Common myeloid progenitor, CD34-positive (primary cell): Measurements from ENCODE around the gene TMTC1.

Experiments used
- CTCF ChIA-PET: fragments of 350-600 bp; sonication (Branson Sonifier 250); formaldehyde crosslinking; loops from one replicate; lab custom pipeline; 2021; ENCODE audit warnings: antibody characterized with exemption; lab: Charles Lee
- POLR2A ChIA-PET: fragments of 350-600 bp; sonication (Branson Sonifier 250); formaldehyde crosslinking; loops from one replicate; lab custom pipeline; 2021; ENCODE audit warnings: antibody characterized with exemption; lab: Charles Lee
- DNase-seq, 3 donors: peaks; one replicate each; pipeline versions ENCODE4 v3.0.0 to v3.0.0-alpha.2; 2013
- H3K27ac ChIP-seq, 2 experiments: 1 replicate in 1 of 2; 2 replicates in 1 of 2; pipeline ENCODE4 v1.7.0; 2013; ENCODE audit warnings: inconsistent platforms in 2 of 2, low read length in 2 of 2, mild to moderate bottlenecking in 2 of 2, low read depth in 1 of 2, moderate library complexity in 1 of 2; ENCODE audit not compliant: severe bottlenecking in 2 of 2, insufficient read depth in 1 of 2, poor library complexity in 1 of 2
- H3K27me3 ChIP-seq, 5 experiments: replicated peaks in 2 of 5; 1 replicate in 3 of 5; 2 replicates in 2 of 5; pipeline versions ENCODE4 v1.6.1 to v1.7.0; 2013; ENCODE audit warnings: low read length in 4 of 5, mild to moderate bottlenecking in 2 of 5, moderate library complexity in 2 of 5, inconsistent platforms in 1 of 5; ENCODE audit not compliant: insufficient read depth in 5 of 5, control insufficient read depth in 4 of 5
- H3K36me3 ChIP-seq, 4 experiments: 1 replicate in 2 of 4; 2 replicates in 2 of 4; pipeline versions ENCODE4 v1.6.1 to v1.7.0; 2013; ENCODE audit warnings: low read length in 3 of 4, control low read depth in 1 of 4, mild to moderate bottlenecking in 1 of 4; ENCODE audit not compliant: control insufficient read depth in 4 of 4, insufficient read depth in 4 of 4
- H3K4me1 ChIP-seq, 4 experiments: 1 replicate in 3 of 4; 2 replicates in 1 of 4; pipeline versions ENCODE4 v1.6.1 to v1.7.1; 2013; ENCODE audit warnings: low read length in 3 of 4, mild to moderate bottlenecking in 3 of 4, control low read depth in 1 of 4, inconsistent platforms in 1 of 4, moderate library complexity in 1 of 4; ENCODE audit not compliant: control insufficient read depth in 4 of 4, insufficient read depth in 4 of 4; ENCODE audit errors: control extremely low read depth in 1 of 4
- H3K4me3 ChIP-seq, 7 experiments: 1 replicate in 4 of 7; 2 replicates in 3 of 7; pipeline versions ENCODE4 v1.5.1 to v1.7.0; 2013; ENCODE audit warnings: mild to moderate bottlenecking in 7 of 7, low read length in 6 of 7, moderate library complexity in 6 of 7, inconsistent platforms in 2 of 7, low read depth in 2 of 7, control low read depth in 1 of 7; ENCODE audit not compliant: insufficient read depth in 4 of 7, control insufficient read depth in 1 of 7; ENCODE audit errors: extremely low read depth in 1 of 7
- H3K9me3 ChIP-seq, 5 experiments: 1 replicate in 4 of 5; 2 replicates in 1 of 5; pipeline versions ENCODE4 v1.6.1 to v1.7.1; 2013; ENCODE audit warnings: low read length in 4 of 5, mild to moderate bottlenecking in 2 of 5, inconsistent platforms in 1 of 5, low read depth in 1 of 5, moderate library complexity in 1 of 5; ENCODE audit not compliant: control insufficient read depth in 4 of 5, insufficient read depth in 2 of 5; ENCODE audit errors: control extremely low read depth in 1 of 5
- WGBS: methylation state at CpG from one replicate; pipeline ENCODE4 v1.1.5; 2013; ENCODE audit not compliant: insufficient coverage; 5-methylcytosine and 5-hydroxymethylcytosine counted together

TMTC1 gene

GRCh38 chr12:29711381-29711780, 72.4 kb downstream of the TMTC1 start:
- CTCF ChIA-PET: no interaction called here
- WGBS: 100% methylated on average over 1 of the region's 2 CpGs
- no peak for DNase-seq

GRCh38 chr12:29710104-29710503, 73.6 kb downstream of the TMTC1 start:
- Histone ChIP-seq H3K4me3 (no peak overlapping the region), H3K27ac (no peak overlapping the region), H3K27me3 (no peaks in the 10 kb centered on the region), H3K4me1 (no peaks in the 10 kb centered on the region), H3K36me3 (no peaks in the 10 kb centered on the region), H3K9me3 (no peaks in the 10 kb centered on the region)
- ChIA-PET CTCF (no interaction called here), POLR2A (no interaction called here)
- DNase-seq: no peak
- 88% methylated on average over 4 of the region's 5 CpGs for whole genome bisulfite sequencing

More at GRCh38 chr12:29711381-29711780, 72.4 kb downstream of the TMTC1 start:
- H3K4me3 ChIP-seq: no peak overlapping the region
- no peaks in the 10 kb centered on the region for H3K36me3 ChIP-seq
- POLR2A ChIA-PET: no interaction called here
- no peaks in the 10 kb centered on the region for H3K4me1 ChIP-seq
- no peaks in the 10 kb centered on the region for H3K27me3 ChIP-seq
- no peaks in the 10 kb centered on the region for H3K9me3 ChIP-seq
- no peak overlapping the region for H3K27ac ChIP-seq

- CTCF ChIA-PET: no interaction called here
- POLR2A ChIA-PET: no interaction called here
- Histone ChIP-seq H3K36me3 (no peaks in the 10 kb centered on the region), H3K27me3 (no peaks in the 10 kb centered on the region), H3K27ac (no peak overlapping the region), H3K4me1 (no peaks in the 10 kb centered on the region), H3K9me3 (no peaks in the 10 kb centered on the region), H3K4me3 (no peak overlapping the region)
- WGBS: 97% methylated on average over 3 of the region's 3 CpGs
- DNase-seq: no peak
These were observed 74.2 kb downstream of the TMTC1 start for GRCh38 chr12:29709496-29710040.

- ChIA-PET CTCF (no interaction called here), POLR2A (no interaction called here)
- no peaks in the 10 kb centered on the region for H3K27me3 ChIP-seq
These were observed 74.7 kb downstream of the TMTC1 start for GRCh38 chr12:29709054-29709453.

GRCh38 chr12:29707846-29708245, 75.9 kb downstream of the TMTC1 start:
- H3K4me3 ChIP-seq: no peak overlapping the region
- H3K4me1 ChIP-seq: no peaks in the 10 kb centered on the region
- H3K9me3 ChIP-seq: no peaks in the 10 kb centered on the region
- DNase-seq: no peak
- H3K36me3 ChIP-seq: no peaks in the 10 kb centered on the region
- no peak overlapping the region for H3K27ac ChIP-seq
- H3K27me3 ChIP-seq: no peaks in the 10 kb centered on the region
- WGBS: 100% methylated on average over 2 of the region's 2 CpGs
- ChIA-PET POLR2A (no interaction called here), CTCF (no interaction called here)

More at GRCh38 chr12:29709054-29709453, 74.7 kb downstream of the TMTC1 start:
- Histone ChIP-seq H3K27ac (no peak overlapping the region), H3K36me3 (no peaks in the 10 kb centered on the region), H3K4me3 (no peak overlapping the region), H3K4me1 (no peaks in the 10 kb centered on the region), H3K9me3 (no peaks in the 10 kb centered on the region)
- DNase-seq: no peak

GRCh38 chr12:29706311-29706710, 77.4 kb downstream of the TMTC1 start:
- ChIA-PET CTCF (no interaction called here), POLR2A (no interaction called here)
- H3K27me3 ChIP-seq: no peaks in the 10 kb centered on the region
- DNase-seq: no peak
- H3K27ac ChIP-seq: no peak overlapping the region
- H3K36me3 ChIP-seq: no peaks in the 10 kb centered on the region
- H3K4me3 ChIP-seq: no peak overlapping the region
- no peaks in the 10 kb centered on the region for H3K4me1 ChIP-seq
- 86% methylated on average over 1 of the region's 2 CpGs for WGBS
- H3K9me3 ChIP-seq: no peaks in the 10 kb centered on the region

GRCh38 chr12:29703528-29703927, 80.2 kb downstream of the TMTC1 start:
- POLR2A ChIA-PET: no interaction called here
- no peak overlapping the region for H3K27ac ChIP-seq
- CTCF ChIA-PET: interaction anchor here (1.6 kb wide), 1 partner anchor 19 kb away, joined by 3 read pairs; no protein-coding TSS in a partner anchor
- no peak overlapping the region for H3K4me3 ChIP-seq
- H3K9me3 ChIP-seq: no peaks in the 10 kb centered on the region
- 50% methylated on average over 1 of the region's 2 CpGs for WGBS
- H3K4me1 ChIP-seq: no peaks in the 10 kb centered on the region
- H3K27me3 ChIP-seq: no peaks in the 10 kb centered on the region
- no peak for DNase-seq
- no peaks in the 10 kb centered on the region for H3K36me3 ChIP-seq
